HUES6 (cell line): ENCODE data around the gene CD164L2.

Source experiments
- H3K27ac ChIP-seq: 2 replicates; pipeline ENCODE4 v1.7.0; 2013; ENCODE audit warnings: low read depth, mild to moderate bottlenecking, low read length, inconsistent platforms
- H3K27me3 ChIP-seq: 2 replicates; pipeline ENCODE4 v1.6.1; 2013; ENCODE audit warnings: low read length; ENCODE audit not compliant: control insufficient read depth, insufficient read depth
- H3K36me3 ChIP-seq: 2 replicates; pipeline ENCODE4 v1.6.1; 2013; ENCODE audit warnings: low read length; ENCODE audit not compliant: control insufficient read depth, insufficient read depth
- H3K4me1 ChIP-seq: 2 replicates; pipeline ENCODE4 v1.6.1; 2013; ENCODE audit warnings: low read length; ENCODE audit not compliant: control insufficient read depth, insufficient read depth
- H3K4me3 ChIP-seq: 2 replicates; pipeline ENCODE4 v1.5.1; 2013; ENCODE audit warnings: low read depth, low read length
- H3K9ac ChIP-seq: one replicate; pipeline ENCODE4 v1.6.1; 2013; ENCODE audit warnings: mild to moderate bottlenecking, low read length
- H3K9me3 ChIP-seq: 2 replicates; pipeline ENCODE4 v1.6.1; 2013; ENCODE audit warnings: low read depth, low read length; ENCODE audit not compliant: control insufficient read depth, insufficient read depth

The CD164L2 gene

GRCh38 chr1:27381969-27382762, 967 bp downstream of the CD164L2 start:
- Histone ChIP-seq H3K9me3 (no peaks in the 10 kb centered on the region), H3K27ac (no peak overlapping the region), H3K4me3 (no peak overlapping the region), H3K36me3 (no peaks in the 10 kb centered on the region), H3K9ac (no peak overlapping the region), H3K27me3 (peaks cover 19% of the 10 kb centered on the region), H3K4me1 (peaks cover 8% of the 10 kb centered on the region; the same call in 1 of the 2 replicates)

GRCh38 chr1:27380766-27381733, 2.1 kb downstream of the CD164L2 start:
- H3K4me3 ChIP-seq: no peak overlapping the region
- H3K9ac ChIP-seq: no peak overlapping the region
- peaks cover 8% of the 10 kb centered on the region; the same call in 1 of the 2 replicates for H3K4me1 ChIP-seq
- H3K27me3 ChIP-seq: peaks cover 19% of the 10 kb centered on the region
- no peaks in the 10 kb centered on the region for H3K9me3 ChIP-seq
- H3K27ac ChIP-seq: no peak overlapping the region
- no peaks in the 10 kb centered on the region for H3K36me3 ChIP-seq

- no peak overlapping the region for H3K9ac ChIP-seq
- no peak overlapping the region for H3K4me3 ChIP-seq
- H3K36me3 ChIP-seq: no peaks in the 10 kb centered on the region
- peaks cover 19% of the 10 kb centered on the region for H3K27me3 ChIP-seq
- H3K27ac ChIP-seq: no peak overlapping the region
- peaks cover 8% of the 10 kb centered on the region; the same call in 1 of the 2 replicates for H3K4me1 ChIP-seq
- H3K9me3 ChIP-seq: no peaks in the 10 kb centered on the region
These were observed 2.9 kb downstream of the CD164L2 start for GRCh38 chr1:27380224-27380623.

- Histone ChIP-seq H3K27ac (no peak overlapping the region), H3K4me1 (peaks cover 9% of the 10 kb centered on the region; the same call in 1 of the 2 replicates), H3K4me3 (no peak overlapping the region), H3K27me3 (peaks cover 19% of the 10 kb centered on the region), H3K36me3 (no peaks in the 10 kb centered on the region), H3K9ac (no peak overlapping the region), H3K9me3 (no peaks in the 10 kb centered on the region)
These were observed 3.5 kb downstream of the CD164L2 start for GRCh38 chr1:27379564-27380122.

- Histone ChIP-seq H3K9ac (no peak overlapping the region), H3K4me3 (no peak overlapping the region), H3K4me1 (peaks cover 10% of the 10 kb centered on the region; the same call in 1 of the 2 replicates), H3K9me3 (no peaks in the 10 kb centered on the region), H3K27ac (no peak overlapping the region), H3K27me3 (peaks cover 19% of the 10 kb centered on the region), H3K36me3 (no peaks in the 10 kb centered on the region)
These were observed 5.2 kb downstream of the CD164L2 start for GRCh38 chr1:27377760-27378495.

- Histone ChIP-seq H3K36me3 (no peaks in the 10 kb centered on the region), H3K9ac (no peak within 1 kb of the TSS), H3K4me1 (peaks cover 6% of the 10 kb centered on the region; the same call in 1 of the 2 replicates), H3K27me3 (no peaks in the 10 kb centered on the region), H3K27ac (no peak within 1 kb of the TSS), H3K9me3 (no peaks in the 10 kb centered on the region), H3K4me3 (no peak within 1 kb of the TSS)
These were observed 8.6 kb downstream of the CD164L2 start, which contains the start of gene FCN3 for GRCh38 chr1:27374362-27375086. FCN3 (minus strand) TSS chr1:27374824; CDS start chr1:27374818, 6 bp downstream.

- no peaks in the 10 kb centered on the region for H3K27me3 ChIP-seq
- H3K4me1 ChIP-seq: 0 out of 2 replicates have a peak, but pooled peaks cover 6% of the 10 kb centered on the region
- H3K9ac ChIP-seq: no peak overlapping the region
- H3K36me3 ChIP-seq: no peaks in the 10 kb centered on the region
- no peak overlapping the region for H3K27ac ChIP-seq
- H3K4me3 ChIP-seq: no peak overlapping the region
- H3K9me3 ChIP-seq: no peaks in the 10 kb centered on the region
These were observed 10.1 kb downstream of the CD164L2 start for GRCh38 chr1:27372808-27373690.

GRCh38 chr1:27372022-27372807, 10.9 kb downstream of the CD164L2 start:
- Histone ChIP-seq H3K36me3 (no peaks in the 10 kb centered on the region), H3K27ac (no peak overlapping the region), H3K4me3 (no peak overlapping the region), H3K27me3 (no peaks in the 10 kb centered on the region), H3K4me1 (peaks cover 12% of the 10 kb centered on the region), H3K9me3 (no peaks in the 10 kb centered on the region), H3K9ac (no peak overlapping the region)
